Stimulated activated naive B cell treated with anti-CD40 and anti-IgM and Interleukin-4, amounts not matched to agents 10 μg/mL and 1 μg/mL and 100 μg/mL, for 72 hours (primary cell): ENCODE measurements around the gene DHRS3.
A peak's percentile ranks its signal among the peaks of the same experiment; 100 is the strongest.
"Not testable (repeated sequence)": the region's sequence is repeated elsewhere in the genome, so short reads cannot be mapped to it uniquely, and the experiment has no call there.

Source experiments
- ATAC-seq, 2 donors: fragments of 150-1000 bp; cut with Tn5 transposase; replicated peaks; 2 replicates each; pipeline ENCODE4 v1.10.0; 2021; ENCODE audit warnings: moderate library complexity in 1 of 2
- DNase-seq: peaks from one replicate; pipeline ENCODE4 v3.0.0; 2021
- H3K27ac Mint-ChIP-seq: one replicate; pipeline ENCODE4 v1.8.0; 2022; ENCODE audit warnings: mild to moderate bottlenecking, mixed read lengths
- H3K27me3 Mint-ChIP-seq, 2 donors: one replicate each; pipeline ENCODE4 v1.8.0; 2022; ENCODE audit warnings: mixed read lengths in 2 of 2
- H3K36me3 Mint-ChIP-seq, 2 donors: one replicate each; pipeline ENCODE4 v1.8.0; 2022; ENCODE audit warnings: mixed read lengths in 2 of 2, mild to moderate bottlenecking in 1 of 2
- H3K4me1 Mint-ChIP-seq, 2 donors: one replicate each; pipeline ENCODE4 v1.8.0; 2022; ENCODE audit warnings: mixed read lengths in 2 of 2, mild to moderate bottlenecking in 1 of 2
- H3K4me3 Mint-ChIP-seq, 2 donors: one replicate each; pipeline ENCODE4 v1.8.0; 2022; ENCODE audit warnings: mild to moderate bottlenecking in 2 of 2, mixed read lengths in 2 of 2, moderate library complexity in 1 of 2
- H3K9me3 Mint-ChIP-seq, 2 donors: one replicate each; pipeline ENCODE4 v1.8.0; 2022; ENCODE audit warnings: mixed read lengths in 2 of 2, mild to moderate bottlenecking in 1 of 2

The DHRS3 gene

GRCh38 chr1:12522780-12523179 lies 95.2 kb downstream of the DHRS3 start:
- H3K27me3 Mint-ChIP-seq, H3K27ac Mint-ChIP-seq, ATAC-seq, H3K4me3 Mint-ChIP-seq, H3K9me3 Mint-ChIP-seq, DNase-seq: not testable (repeated sequence)
- peaks cover 14 to 29% of the 10 kb centered on the region in 2 donors for H3K4me1 Mint-ChIP-seq
- H3K36me3 Mint-ChIP-seq = peaks cover 10 to 12% of the 10 kb centered on the region in 2 donors

- no peaks in the 10 kb centered on the region for H3K27me3 Mint-ChIP-seq
- DNase-seq (no peak), ATAC-seq (no peak)
- H3K9me3 Mint-ChIP-seq = peaks cover 0 to 2% of the 10 kb centered on the region in 2 donors
- peaks cover 16 to 25% of the 10 kb centered on the region in 2 donors for H3K4me1 Mint-ChIP-seq
- H3K27ac Mint-ChIP-seq = no peak overlapping the region
- H3K36me3 Mint-ChIP-seq = peaks cover 12 to 15% of the 10 kb centered on the region in 2 donors
- H3K4me3 Mint-ChIP-seq = no peak overlapping the region
Observed at GRCh38 chr1:12521096-12521495, 96.9 kb downstream of the DHRS3 start.

GRCh38 chr1:12519693-12520364 lies 98.2 kb downstream of the DHRS3 start:
- H3K27me3 Mint-ChIP-seq = no peaks in the 10 kb centered on the region
- DNase-seq = no peak
- peaks cover 10% of the 10 kb centered on the region in 2 donors for H3K36me3 Mint-ChIP-seq
- no peak overlapping the region for H3K27ac Mint-ChIP-seq
- no peak for ATAC-seq
- H3K9me3 Mint-ChIP-seq = peaks cover 0 to 2% of the 10 kb centered on the region in 2 donors
- peaks cover 9 to 15% of the 10 kb centered on the region in 2 donors for H3K4me1 Mint-ChIP-seq
- no peak overlapping the region for H3K4me3 Mint-ChIP-seq

GRCh38 chr1:12518931-12519692 lies 98.9 kb downstream of the DHRS3 start:
- Mint-ChIP-seq H3K4me1 (peaks cover 7 to 16% of the 10 kb centered on the region in 2 donors), H3K36me3 (peaks cover 9 to 10% of the 10 kb centered on the region in 2 donors), H3K27me3 (no peaks in the 10 kb centered on the region), H3K4me3 (no peak overlapping the region), H3K27ac (peak overlapping the region; percentile 70), H3K9me3 (peaks cover 0 to under 1% of the 10 kb centered on the region in 2 donors)
- ATAC-seq = peak; percentile 82 to 95
- peak; percentile 21 for DNase-seq
